H9 (cell line): ENCODE measurements around the gene PYGO2. TPM values are rescaled to one million over a fixed set of nuclear protein-coding genes. Genes with fewer than 3 reads are reported as not detected.
A peak's percentile ranks its signal among the peaks of the same experiment; 100 is the strongest.

Source experiments
- DNase-seq: peaks from one replicate; pipeline ENCODE4 v3.0.0-alpha.2; 2017
- H2AFZ ChIP-seq: one replicate; pipeline ENCODE4 v1.6.1; 2013; ENCODE audit warnings: mild to moderate bottlenecking, low read length, control low read depth, moderate library complexity
- H2AK5ac ChIP-seq: 2 replicates; pipeline ENCODE4 v1.6.1; 2013; ENCODE audit warnings: low read length, control low read depth, mixed read lengths; ENCODE audit not compliant: insufficient read length
- H2BK120ac ChIP-seq: one replicate; pipeline ENCODE4 v1.6.1; 2013; ENCODE audit warnings: low read depth, mild to moderate bottlenecking, low read length, control low read depth, inconsistent platforms; ENCODE audit not compliant: poor library complexity, severe bottlenecking
- H2BK12ac ChIP-seq: 2 replicates; pipeline ENCODE4 v1.6.1; 2013; ENCODE audit warnings: low read length, control low read depth, mixed read lengths, low read depth; ENCODE audit not compliant: insufficient read length
- H2BK15ac ChIP-seq: 2 replicates; pipeline ENCODE4 v1.6.1; 2013; ENCODE audit warnings: low read depth, low read length, control low read depth
- H2BK20ac ChIP-seq: one replicate; pipeline ENCODE4 v1.6.1; 2013; ENCODE audit warnings: low read depth, mild to moderate bottlenecking, low read length, control low read depth, inconsistent platforms; ENCODE audit not compliant: poor library complexity, severe bottlenecking
- H2BK5ac ChIP-seq: 2 replicates; pipeline ENCODE4 v1.6.1; 2013; ENCODE audit warnings: low read length, control low read depth, mixed read lengths; ENCODE audit not compliant: insufficient read length
- H3K14ac ChIP-seq: 2 replicates; pipeline ENCODE4 v1.6.1; 2013; ENCODE audit warnings: low read length, control low read depth; ENCODE audit not compliant: insufficient read depth
- H3K18ac ChIP-seq: 2 replicates; pipeline ENCODE4 v1.6.1; 2013; ENCODE audit warnings: low read depth, mild to moderate bottlenecking, mixed read lengths, low read length, control low read depth; ENCODE audit not compliant: insufficient read length
- H3K23ac ChIP-seq: 2 replicates; pipeline ENCODE4 v1.6.1; 2013; ENCODE audit warnings: low read length, control low read depth, mixed read lengths, low read depth; ENCODE audit not compliant: insufficient read length
- H3K23me2 ChIP-seq: 2 replicates; pipeline ENCODE4 v1.6.1; 2013; ENCODE audit warnings: low read depth, mild to moderate bottlenecking, mixed read lengths, low read length, control low read depth; ENCODE audit not compliant: insufficient read length, poor library complexity, severe bottlenecking
- H3K27ac ChIP-seq: 2 replicates; pipeline ENCODE4 v1.5.1; 2013; ENCODE audit warnings: low read length, control low read depth, mixed read lengths, low read depth; ENCODE audit not compliant: insufficient read length
- H3K27me3 ChIP-seq: 2 replicates; pipeline ENCODE4 v1.6.1; 2013; ENCODE audit warnings: low read length, control low read depth, inconsistent platforms; ENCODE audit not compliant: insufficient read depth
- H3K4ac ChIP-seq: 2 replicates; pipeline ENCODE4 v1.6.1; 2013; ENCODE audit warnings: low read depth, mild to moderate bottlenecking, control low read depth, inconsistent platforms, low read length, moderate library complexity
- H3K4me1 ChIP-seq: 2 replicates; pipeline ENCODE4 v1.6.1; 2013; ENCODE audit warnings: low read length, control low read depth, inconsistent platforms; ENCODE audit not compliant: insufficient read depth
- H3K4me2 ChIP-seq: 2 replicates; pipeline ENCODE4 v1.6.1; 2013; ENCODE audit warnings: low read length, control low read depth, mixed read lengths; ENCODE audit not compliant: insufficient read length, insufficient read depth
- H3K56ac ChIP-seq: 2 replicates; pipeline ENCODE4 v1.6.1; 2013; ENCODE audit warnings: low read depth, mild to moderate bottlenecking, mixed read lengths, low read length, control low read depth; ENCODE audit not compliant: insufficient read length
- H3K79me1 ChIP-seq: 2 replicates; pipeline ENCODE4 v1.6.1; 2013; ENCODE audit warnings: low read depth, mild to moderate bottlenecking, moderate library complexity, low read length, control low read depth, inconsistent platforms; ENCODE audit not compliant: insufficient read depth, poor library complexity, severe bottlenecking
- H3K79me2 ChIP-seq: 2 replicates; pipeline ENCODE4 v1.6.1; 2013; ENCODE audit warnings: low read length, control low read depth, inconsistent platforms; ENCODE audit not compliant: insufficient read depth
- H3K9ac ChIP-seq: 2 replicates; pipeline ENCODE4 v1.6.1; 2013; ENCODE audit warnings: low read length, control low read depth, mixed read lengths; ENCODE audit not compliant: insufficient read length; ENCODE audit errors: extremely low read depth
- H3K9me3 ChIP-seq: one replicate; pipeline ENCODE4 v1.6.1; 2013; ENCODE audit warnings: low read depth, low read length, inconsistent platforms; ENCODE audit not compliant: control insufficient read depth
- H3T11ph ChIP-seq: one replicate; pipeline ENCODE4 v1.6.1; 2013; ENCODE audit warnings: mild to moderate bottlenecking, low read length, control low read depth, inconsistent platforms
- H4K20me1 ChIP-seq: one replicate; pipeline ENCODE4 v1.6.1; 2013; ENCODE audit not compliant: control insufficient read depth, insufficient read length, insufficient read depth
- H4K5ac ChIP-seq: 2 replicates; pipeline ENCODE4 v1.6.1; 2013; ENCODE audit warnings: low read depth, mild to moderate bottlenecking, mixed read lengths, low read length, control low read depth; ENCODE audit not compliant: insufficient read length
- H4K8ac ChIP-seq: replicated peaks from 2 replicates; pipeline ENCODE4 v1.6.1; 2013; ENCODE audit warnings: low read length, control low read depth, mixed read lengths, low read depth; ENCODE audit not compliant: insufficient read length
- H4K91ac ChIP-seq: 2 replicates; pipeline ENCODE4 v1.6.1; 2013; ENCODE audit warnings: low read depth, mild to moderate bottlenecking, moderate library complexity, mixed read lengths, low read length, control low read depth; ENCODE audit not compliant: insufficient read length
- H3K27ac Mint-ChIP-seq, 3 experiments: 2 replicates in 2 of 3; 3 replicates in 1 of 3; pipeline ENCODE4 v1.8.0; 2020 to 2021; ENCODE audit warnings: mixed read lengths in 3 of 3, mild to moderate bottlenecking in 1 of 3, moderate library complexity in 1 of 3
- H3K27me3 Mint-ChIP-seq: 2 replicates; pipeline ENCODE4 v1.8.0; 2021; ENCODE audit warnings: low read depth, mild to moderate bottlenecking, moderate library complexity, mixed read lengths
- H3K36me3 Mint-ChIP-seq, 3 experiments: 2 replicates in 2 of 3; 3 replicates in 1 of 3; pipeline ENCODE4 v1.8.0; 2020 to 2021; ENCODE audit warnings: low read depth in 3 of 3, mixed read lengths in 3 of 3; ENCODE audit not compliant: insufficient read depth in 1 of 3
- H3K4me1 Mint-ChIP-seq, 2 experiments: 2 replicates each; pipeline ENCODE4 v1.8.0; 2020; ENCODE audit warnings: mixed read lengths in 2 of 2
- H3K4me3 Mint-ChIP-seq, 2 experiments: 2 replicates in 1 of 2; 3 replicates in 1 of 2; pipeline ENCODE4 v1.8.0; 2020 to 2021; ENCODE audit warnings: mild to moderate bottlenecking in 2 of 2, mixed read lengths in 2 of 2, moderate library complexity in 1 of 2
- H3K9me3 Mint-ChIP-seq, 2 experiments: 2 replicates in 1 of 2; 3 replicates in 1 of 2; pipeline ENCODE4 v1.8.0; 2020; ENCODE audit warnings: mild to moderate bottlenecking in 2 of 2, mixed read lengths in 2 of 2, moderate library complexity in 1 of 2
- WGBS: extraction: QIAGEN DNeasy Blood & Tissue Kit; methylation state at CpG from one replicate; pipeline ENCODE4 v1.1.7; 2013; ENCODE audit warnings: missing lambda C conversion rate, low lambda C conversion rate, mixed read lengths; ENCODE audit not compliant: insufficient read length; ENCODE audit errors: extremely low coverage; 5-methylcytosine and 5-hydroxymethylcytosine counted together
- total RNA-seq: library from RNA; stranded (reverse); gene quantifications from 2 replicates; pipeline ENCODE4 v1.2.1, GENCODE V29; 2021
- TF ChIP-seq, protein P1 (sequence below): fragments of 200-600 bp; sonication (generic); conservative IDR thresholded peaks from 3 replicates; pipeline ENCODE4 v1.8.0; 2021; ENCODE audit warnings: antibody characterized with exemption, mild to moderate bottlenecking

Gene PYGO2
- total RNA-seq, 1 experiment from 2014 or later: 38.7 TPM

GRCh38 chr1:155001675-155002463, 40.3 kb upstream of the PYGO2 start:
- Histone ChIP-seq H3K79me2 (no peaks in the 10 kb centered on the region; the same call in 1 of the 2 replicates), H4K20me1 (no peaks in the 10 kb centered on the region), H2BK12ac (no peak overlapping the region), H2BK120ac (no peak overlapping the region), H3K9me3 (no peaks in the 10 kb centered on the region), H4K8ac (no peak overlapping the region), H2BK15ac (no peak overlapping the region), H3K4me1 (peaks cover 5% of the 10 kb centered on the region; the same call in 1 of the 2 replicates), H3K4me2 (peak overlapping the region; percentile 90), H2BK20ac (no peak overlapping the region), H3K79me1 (no peaks in the 10 kb centered on the region), H4K5ac (no peak overlapping the region), H3K56ac (no peak overlapping the region), H3K27me3 (no peaks in the 10 kb centered on the region), H3T11ph (no peak overlapping the region), H3K23ac (no peak overlapping the region), H4K91ac (no peak overlapping the region), H2AK5ac (no peak overlapping the region), H3K9ac (no peak overlapping the region), H3K23me2 (peaks cover 26% of the 10 kb centered on the region), H3K18ac (no peak overlapping the region), H3K27ac (no peak overlapping the region), H2BK5ac (no peak overlapping the region), H2AFZ (no peak overlapping the region), H3K4ac (no peak overlapping the region), H3K14ac (no peak overlapping the region)
- Mint-ChIP-seq H3K27ac (peak overlapping the region; percentile 67 to 96 (median 85); a peak in 4 of 7 replicates), H3K4me3 (peak overlapping the region; percentile 93 to 97), H3K4me1 (peaks cover 34 to 46% of the 10 kb centered on the region in 2 experiments), H3K9me3 (peaks cover 0 to 2% of the 10 kb centered on the region in 2 experiments; a peak in 3 of 5 replicates), H3K27me3 (peaks cover 3% of the 10 kb centered on the region), H3K36me3 (no peaks in the 10 kb centered on the region; a peak in 2 of 7 replicates)
- peak; percentile 100 for DNase-seq
- TF ChIP-seq, protein P1, sequence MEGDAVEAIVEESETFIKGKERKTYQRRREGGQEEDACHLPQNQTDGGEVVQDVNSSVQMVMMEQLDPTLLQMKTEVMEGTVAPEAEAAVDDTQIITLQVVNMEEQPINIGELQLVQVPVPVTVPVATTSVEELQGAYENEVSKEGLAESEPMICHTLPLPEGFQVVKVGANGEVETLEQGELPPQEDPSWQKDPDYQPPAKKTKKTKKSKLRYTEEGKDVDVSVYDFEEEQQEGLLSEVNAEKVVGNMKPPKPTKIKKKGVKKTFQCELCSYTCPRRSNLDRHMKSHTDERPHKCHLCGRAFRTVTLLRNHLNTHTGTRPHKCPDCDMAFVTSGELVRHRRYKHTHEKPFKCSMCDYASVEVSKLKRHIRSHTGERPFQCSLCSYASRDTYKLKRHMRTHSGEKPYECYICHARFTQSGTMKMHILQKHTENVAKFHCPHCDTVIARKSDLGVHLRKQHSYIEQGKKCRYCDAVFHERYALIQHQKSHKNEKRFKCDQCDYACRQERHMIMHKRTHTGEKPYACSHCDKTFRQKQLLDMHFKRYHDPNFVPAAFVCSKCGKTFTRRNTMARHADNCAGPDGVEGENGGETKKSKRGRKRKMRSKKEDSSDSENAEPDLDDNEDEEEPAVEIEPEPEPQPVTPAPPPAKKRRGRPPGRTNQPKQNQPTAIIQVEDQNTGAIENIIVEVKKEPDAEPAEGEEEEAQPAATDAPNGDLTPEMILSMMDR: peak; percentile 43; the same call in 2 of the 3 replicates
- no CpG with 5 or more reads among the region's 38 CpGs for WGBS
